K562 (cell line): Measurements from ENCODE around the gene RNF224. TPM values are rescaled to one million over a fixed set of nuclear protein-coding genes. Genes with fewer than 3 reads are reported as not detected.

Experiments
- ATF2 ChIP-seq: sonication (generic); formaldehyde crosslinking; IDR thresholded peaks from 2 replicates; pipeline ENCODE4 v1.8.1; 2022; ENCODE audit warnings: missing genetic modification reagents
- CAMTA2 ChIP-seq: fragments of 250-450 bp; sonication (Bioruptor Pico); conservative IDR thresholded peaks from 2 replicates; pipeline ENCODE4 v1.5.1; 2022
- CREM ChIP-seq: IDR thresholded peaks from 2 replicates; pipeline ENCODE4 v1.6.1; 2014; ENCODE audit warnings: antibody characterized with exemption, low read depth
- FUS ChIP-seq: fragments of 200-400 bp; formaldehyde crosslinking; optimal IDR thresholded peaks from 2 replicates; pipeline ENCODE3; 2017; ENCODE audit warnings: low read depth, low read length
- HMGXB4 ChIP-seq: sonication (generic); formaldehyde crosslinking; IDR thresholded peaks from 2 replicates; pipeline ENCODE4 v1.8.1; 2023; ENCODE audit warnings: mild to moderate bottlenecking, missing genetic modification reagents
- MLX ChIP-seq, 2 experiments: fragments of 450-650 bp in 1 of 2; sonication (generic) in 1 of 2; formaldehyde crosslinking; conservative IDR thresholded peaks; 2 replicates each; pipeline versions ENCODE4 v1.4.0 to v1.8.1; 2020 to 2022; ENCODE audit warnings: mild to moderate bottlenecking in 1 of 2, missing genetic modification reagents in 1 of 2
- SUPT5H ChIP-seq: fragments of 450-650 bp; IDR thresholded peaks from 2 replicates; pipeline ENCODE4 v1.6.1; 2016
- THRA ChIP-seq: fragments of 450-650 bp; IDR thresholded peaks from 2 replicates; pipeline ENCODE4 v1.6.1; 2017; ENCODE audit warnings: mild to moderate bottlenecking, moderate library complexity
- ZFP36 ChIP-seq: fragments of 150-350 bp; IDR thresholded peaks from 2 replicates; pipeline ENCODE4 v1.6.1; 2018; ENCODE audit warnings: low read length, low read depth; ENCODE audit not compliant: partially characterized antibody
- ZNF232 ChIP-seq: sonication (generic); formaldehyde crosslinking; IDR thresholded peaks from 2 replicates; pipeline ENCODE4 v1.8.0; 2022; ENCODE audit warnings: mild to moderate bottlenecking, missing genetic modification reagents
- ZNF347 ChIP-seq: fragments of 450-650 bp; formaldehyde crosslinking; IDR thresholded peaks from 2 replicates; pipeline ENCODE4 v1.4.0; 2020; ENCODE audit warnings: low read depth, mild to moderate bottlenecking, moderate library complexity
- ZNF395 ChIP-seq: fragments of 200-800 bp; sonication (Bioruptor generic); IDR thresholded peaks from 2 replicates; pipeline ENCODE4 v1.6.1; 2017; ENCODE audit warnings: missing genetic modification characterization, missing compliant biosample characterization
- ZNF592 ChIP-seq: fragments of 450-650 bp; IDR thresholded peaks from 2 replicates; pipeline ENCODE4 v1.6.1; 2017; ENCODE audit warnings: antibody characterized with exemption, mild to moderate bottlenecking
- ZNF639 ChIP-seq, 2 experiments: fragments of 200-800 bp in 1 of 2; sonication (Bioruptor generic) in 1 of 2; sonication (generic) in 1 of 2; formaldehyde crosslinking in 1 of 2; IDR thresholded peaks in 1 of 2; conservative IDR thresholded peaks in 1 of 2; 2 replicates each; pipeline versions ENCODE4 v1.5.0 to v1.6.1; 2016 to 2020; ENCODE audit warnings: missing compliant biosample characterization in 1 of 2, missing genetic modification characterization in 1 of 2, missing genetic modification reagents in 1 of 2
- polyA plus RNA-seq, 8 experiments: library from polyadenylated mRNA; depleted of rRNA in 4 of 8; stranded (reverse) in 5 of 8; unstranded in 3 of 8; fragments of >200 nt; fragmentation: Nextera tagmentation in 2 of 8; fragmentation: Illumina TruSeq in 1 of 8; extraction: Ambion mirVana in 2 of 8; extraction: Trizol in 1 of 8; gene quantifications; 2 replicates each; pipeline versions ENCODE4 v1.2.1 to v1.2.3, GENCODE V29; 2011 to 2014; ENCODE audit warnings: inconsistent platforms in 1 of 8, missing spikeins in 1 of 8
- total RNA-seq, 7 experiments: library from RNA; depleted of rRNA in 6 of 7; stranded (reverse); fragments of >200 nt in 6 of 7; fragmentation: Illumina TruSeq in 2 of 7; extraction: Trizol in 2 of 7; gene quantifications; 2 replicates each; pipeline versions ENCODE4 v1.2.1 to v1.2.3, GENCODE V29; 2011 to 2021; ENCODE audit warnings: low replicate concordance in 1 of 7

The RNF224 gene
- total and polyA plus RNA-seq, 9 of the 15 experiments (the other 6 are each of a cell fraction or from before 2014, with no cell fraction given) = not detected

- TF ChIP-seq ATF2 (CRISPR knock-in tag) (peak; percentile 66; the same call in 1 of the 2 replicates), ZNF592 (no peak), SUPT5H (peak; percentile 16), CAMTA2 (peak; percentile 80; the same call in 1 of the 2 replicates), ZFP36 (no peak), MLX (CRISPR knock-in tag; conservative IDR thresholded peaks at IDR 0.05) (peak in 1 of 2 experiments; percentile 80; a peak in 1 of 4 replicates), ZNF395 (CRISPR knock-in tag) (no peak), FUS (peak; percentile 95), CREM (peak; percentile 51), ZNF639 (CRISPR knock-in tag; conservative IDR thresholded peaks at IDR 0.05 in 1 of 2, IDR thresholded peaks at IDR 0.05 in 1 of 2) (peak in 1 of 2 experiments; percentile 86; a peak in 2 of 4 replicates), HMGXB4 (peak; percentile 76; the same call in 1 of the 2 replicates), ZNF232 (CRISPR knock-in tag) (peak; percentile 81; the same call in 1 of the 2 replicates), THRA (no peak), ZNF347 (CRISPR knock-in tag) (no peak)
Observed at GRCh38 chr9:137240318-137240840, 13.1 kb downstream of the RNF224 start (continued).
